T-helper 1 cell (primary cell): ENCODE measurements around the gene TEAD1.
A peak's percentile ranks its signal among the peaks of the same experiment; 100 is the strongest.

Experiments used
- DNase-seq, 5 donors: peaks; one replicate each; pipeline ENCODE4 v3.0.0-alpha.2; 2012 to 2020

The TEAD1 gene

DNA sequence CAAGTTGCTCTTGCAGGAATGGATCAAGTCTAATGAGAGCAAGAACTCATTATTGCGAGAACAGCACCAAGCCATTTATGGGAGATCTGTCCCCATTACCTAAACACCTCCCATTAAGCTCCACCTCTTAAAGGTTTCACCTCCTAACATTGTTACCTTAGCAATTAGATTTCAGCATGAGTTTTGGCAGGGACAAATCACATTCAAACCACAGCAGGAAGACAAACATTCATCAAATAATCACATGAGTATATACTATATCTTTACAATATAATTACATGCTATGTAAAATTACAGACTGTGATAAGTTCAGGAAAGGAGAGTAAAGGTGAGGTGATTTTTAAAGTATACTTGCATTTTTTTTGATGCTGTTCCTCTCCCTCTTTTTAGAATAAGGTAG, 6.6 kb upstream of the TEAD1 start:
- DNase-seq: no peak

DNA sequence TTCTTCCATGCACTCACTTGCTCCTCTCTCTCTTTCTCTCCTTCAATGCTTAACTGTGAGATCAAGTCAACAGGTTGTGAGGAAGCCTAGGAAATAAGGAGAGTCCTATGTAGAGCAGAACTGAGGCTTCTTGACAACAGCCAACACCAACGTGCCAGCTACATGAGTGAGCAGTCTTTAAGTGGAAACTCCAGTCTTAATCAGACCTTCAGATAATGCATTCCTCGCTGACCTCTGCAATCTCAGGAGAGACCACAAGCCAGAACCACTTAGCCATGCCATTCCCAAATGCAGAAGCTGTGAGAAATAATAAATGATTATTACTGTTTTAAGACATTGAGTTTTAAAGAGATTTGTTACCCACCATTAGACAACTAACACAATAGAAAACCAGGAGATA, 6.1 kb upstream of the TEAD1 start:
- DNase-seq: no peak

DNA sequence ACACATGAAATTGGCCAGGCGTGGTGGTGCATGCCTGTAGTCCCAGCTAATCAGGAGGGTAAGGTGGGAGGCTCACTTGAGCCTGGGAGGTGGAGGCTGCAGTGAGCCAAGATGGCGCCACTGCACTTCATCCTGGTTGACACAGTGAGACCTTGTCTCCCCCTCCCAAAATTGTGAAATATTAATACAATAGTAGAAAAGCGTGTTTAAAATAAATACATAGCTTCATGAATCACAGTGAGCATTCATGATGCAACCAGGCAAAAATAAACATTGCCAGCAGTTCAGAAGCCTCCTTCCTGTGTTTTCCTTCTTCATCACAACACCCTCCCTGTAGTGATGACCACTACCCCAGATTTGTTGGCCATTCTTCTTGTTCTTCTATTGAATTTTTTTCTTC, 4.3 kb upstream of the TEAD1 start:
- no peak for DNase-seq

DNA sequence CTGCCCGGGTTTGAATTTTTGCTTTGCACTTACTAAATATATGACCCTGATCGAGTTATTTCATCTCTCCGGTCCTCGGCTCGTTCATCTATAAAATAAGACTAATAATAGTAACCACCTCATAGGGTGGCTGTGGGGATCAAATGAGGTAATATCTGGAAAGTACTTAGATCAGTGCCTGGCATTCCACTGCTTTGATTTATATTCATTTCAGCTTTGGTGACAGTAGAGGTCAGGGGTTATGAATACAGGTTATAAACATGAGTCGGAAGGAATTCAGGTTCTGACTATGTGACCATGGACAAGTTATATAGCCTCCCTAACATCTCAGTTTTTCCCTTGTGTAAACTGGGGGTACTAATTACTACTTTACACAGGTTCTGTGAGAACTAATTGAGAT, 2.9 kb upstream of the TEAD1 start:
- DNase-seq: no peak

DNA sequence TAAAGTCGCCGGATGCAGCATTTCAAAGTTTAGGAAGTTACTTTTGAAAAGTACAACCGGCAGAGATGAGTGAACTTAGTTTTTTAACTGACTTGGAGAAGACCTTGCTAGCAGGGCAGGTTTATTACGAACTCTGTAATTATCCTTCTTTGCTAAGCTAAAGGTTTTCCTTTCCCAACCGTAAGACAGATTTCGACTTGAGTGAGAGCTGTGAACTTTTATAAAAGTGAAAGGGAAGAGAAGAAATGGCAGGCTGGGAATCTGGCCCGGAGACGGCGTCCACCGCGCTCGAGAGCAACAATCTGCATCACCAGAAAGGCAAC, 659 bp upstream of the TEAD1 start:
- DNase-seq: no peak

DNA sequence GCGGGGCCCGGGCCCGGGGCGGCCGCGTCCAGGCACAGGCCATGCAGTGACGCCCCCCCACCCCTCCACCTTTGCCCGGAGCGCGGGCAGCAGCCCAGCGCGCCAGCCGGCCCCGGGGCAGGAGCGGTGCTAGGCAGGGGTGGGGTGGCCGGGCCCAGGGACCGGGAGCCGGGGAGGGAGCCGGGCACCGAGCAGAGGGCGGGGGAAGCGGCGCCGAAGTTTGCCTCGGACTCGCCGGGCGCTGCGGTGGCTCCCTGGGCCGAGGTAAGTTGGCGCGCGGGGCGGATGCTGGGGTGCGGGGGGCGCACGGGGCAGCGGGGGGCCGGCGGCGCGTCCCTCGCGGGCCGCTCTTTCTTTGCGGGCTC, 332 bp downstream of the TEAD1 start:
- DNase-seq: no peak

DNA sequence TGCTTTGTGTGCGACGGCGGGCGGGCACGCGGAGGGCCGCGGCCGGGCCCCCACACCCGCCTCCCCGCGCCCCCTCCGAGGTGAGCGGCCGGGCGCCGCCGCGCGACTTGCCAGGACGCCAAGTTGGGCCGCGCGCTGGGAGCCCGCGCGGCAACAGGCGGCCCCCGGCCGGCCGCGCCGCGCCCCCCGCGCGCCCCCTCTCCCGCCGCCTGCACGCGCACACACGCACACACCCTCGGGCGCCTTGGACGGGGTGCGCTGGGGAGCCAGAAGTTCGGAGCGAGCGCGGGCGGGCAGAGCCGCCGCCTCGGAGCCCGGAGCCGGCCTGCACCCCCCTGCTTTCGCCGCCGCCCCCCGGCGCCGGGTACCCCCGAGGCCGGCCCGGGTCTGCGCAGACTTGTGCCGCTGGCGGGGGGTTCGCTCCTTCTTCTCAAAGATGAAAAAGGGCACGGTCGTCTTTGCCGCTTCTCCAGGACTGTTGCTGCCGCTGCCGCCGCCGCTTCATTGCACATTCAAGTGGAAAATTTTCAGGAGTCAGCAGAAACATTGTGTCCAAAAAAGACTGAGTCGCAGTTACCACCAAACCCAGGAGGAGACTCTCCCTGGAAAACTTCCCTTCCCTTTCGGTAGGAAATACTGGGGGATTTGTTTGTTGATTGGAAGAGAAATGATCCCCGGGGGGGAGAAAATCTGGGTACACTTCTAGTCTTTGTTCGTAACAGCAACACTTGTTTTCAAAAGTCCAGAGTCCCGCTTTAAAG, 895 bp downstream of the TEAD1 start:
- DNase-seq: peak in 1 of 5 donors; percentile 3

DNA sequence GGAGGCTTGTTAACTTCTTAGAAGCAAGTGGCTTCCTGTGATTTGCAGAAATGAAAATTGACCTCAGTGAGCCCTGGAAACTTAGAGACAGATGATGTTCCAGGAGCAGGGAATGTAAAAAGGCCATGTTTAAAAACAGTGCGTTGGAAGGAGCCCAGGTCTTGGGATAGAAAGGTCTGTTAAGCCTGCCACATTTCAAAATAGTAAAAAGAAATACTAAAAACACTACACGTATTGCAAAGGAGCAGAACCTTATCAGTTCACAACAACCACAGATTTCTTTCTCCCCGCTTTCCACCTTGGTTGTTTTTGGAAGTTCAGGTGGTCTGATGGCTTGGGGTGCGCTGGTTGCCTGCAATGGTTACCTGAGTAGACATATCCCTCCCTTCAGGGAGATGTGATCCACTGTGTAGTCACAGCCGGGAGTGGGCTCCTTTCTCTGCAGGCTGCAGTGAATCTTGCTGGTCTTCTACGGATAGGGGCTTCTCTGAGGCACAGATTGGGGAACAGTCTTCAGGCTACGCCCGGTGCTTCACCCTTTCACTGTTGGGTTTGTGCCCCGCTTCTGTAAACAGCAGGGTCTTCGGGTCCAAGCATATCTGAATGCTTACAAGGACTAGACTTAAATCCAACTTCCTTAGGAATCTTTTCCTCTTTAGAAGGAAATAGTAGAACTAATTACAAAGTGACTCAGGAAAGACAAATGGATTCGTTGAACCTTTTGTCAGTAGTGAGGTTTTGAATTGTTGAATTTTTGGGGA, 1.9 kb downstream of the TEAD1 start:
- no peak for DNase-seq

DNA sequence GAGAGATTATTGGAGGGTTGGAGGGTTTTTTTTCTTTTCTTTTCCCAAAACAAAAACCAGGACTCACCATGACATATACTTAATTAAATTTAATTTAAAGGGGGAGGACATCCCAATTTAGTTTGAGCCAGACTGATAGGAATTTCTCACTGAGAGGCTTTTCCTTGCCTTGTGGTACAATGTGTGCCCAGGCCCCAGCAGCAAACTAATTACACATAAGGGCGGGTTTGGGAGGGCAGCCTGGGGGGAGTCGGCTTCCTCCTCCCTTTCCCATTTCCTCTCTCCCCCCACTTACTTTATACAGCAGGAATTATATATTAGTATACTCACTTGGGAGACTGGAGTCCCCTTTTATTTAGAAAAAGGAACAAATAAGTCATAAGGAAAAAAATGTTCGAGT, 2.9 kb downstream of the TEAD1 start:
- DNase-seq: no peak

DNA sequence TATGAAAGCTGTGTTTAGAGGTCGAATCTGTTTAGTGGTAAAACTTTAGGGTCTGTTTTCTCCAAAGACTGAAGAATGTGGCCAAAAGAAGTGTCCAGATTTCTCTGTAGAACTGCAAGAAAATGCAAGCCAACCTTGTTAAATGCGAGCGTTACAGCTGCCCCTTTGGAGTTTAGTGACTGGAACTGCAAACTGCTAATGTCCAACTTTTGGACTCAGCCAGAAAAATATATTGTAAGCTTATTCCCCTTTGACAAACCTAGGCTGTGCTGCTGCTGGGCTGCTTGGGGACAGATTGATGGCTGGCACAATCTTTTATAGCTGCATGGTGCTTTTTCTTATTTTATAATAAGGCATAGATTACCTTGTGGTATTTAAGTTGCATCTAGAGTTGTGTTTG, 3.9 kb downstream of the TEAD1 start:
- no peak for DNase-seq

DNA sequence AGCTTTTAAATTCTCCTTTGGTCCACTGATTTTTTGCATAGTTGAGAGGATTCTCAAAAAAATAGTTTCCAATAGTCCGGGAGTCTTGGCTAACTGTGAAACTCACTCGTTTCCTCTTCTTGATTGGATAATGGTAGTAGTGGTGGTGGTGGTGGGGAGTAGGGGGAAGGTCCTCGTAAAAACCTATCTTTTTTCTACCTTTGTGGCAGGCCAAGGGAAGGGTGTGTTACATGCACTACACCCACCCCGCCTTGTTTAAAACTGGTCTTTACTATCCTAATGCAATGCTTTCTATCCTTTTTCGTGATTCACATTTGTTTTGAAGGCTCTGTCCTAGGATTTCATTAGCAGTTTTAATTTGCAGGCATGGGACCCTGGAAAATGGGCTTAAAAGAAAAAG, 4.8 kb downstream of the TEAD1 start:
- DNase-seq: no peak

DNA sequence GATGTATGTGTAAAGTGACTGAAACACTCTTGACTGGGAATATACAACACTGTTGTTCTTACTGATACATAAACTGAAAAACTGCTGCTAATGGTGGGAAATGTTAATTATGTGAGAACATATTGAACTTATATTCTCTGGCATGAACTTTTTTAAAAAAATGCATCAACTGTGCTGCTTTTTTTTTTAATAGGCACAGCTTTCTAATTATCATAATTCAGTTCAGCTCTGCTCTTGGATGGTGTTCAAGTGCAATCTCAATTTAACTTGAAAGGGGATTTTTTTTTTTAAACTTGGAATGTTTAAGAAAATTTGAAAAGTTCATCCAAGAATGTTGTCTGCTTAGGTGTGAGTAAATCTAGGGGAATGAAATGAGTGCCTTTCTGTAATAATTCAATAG, 5.2 kb downstream of the TEAD1 start:
- DNase-seq: no peak

DNA sequence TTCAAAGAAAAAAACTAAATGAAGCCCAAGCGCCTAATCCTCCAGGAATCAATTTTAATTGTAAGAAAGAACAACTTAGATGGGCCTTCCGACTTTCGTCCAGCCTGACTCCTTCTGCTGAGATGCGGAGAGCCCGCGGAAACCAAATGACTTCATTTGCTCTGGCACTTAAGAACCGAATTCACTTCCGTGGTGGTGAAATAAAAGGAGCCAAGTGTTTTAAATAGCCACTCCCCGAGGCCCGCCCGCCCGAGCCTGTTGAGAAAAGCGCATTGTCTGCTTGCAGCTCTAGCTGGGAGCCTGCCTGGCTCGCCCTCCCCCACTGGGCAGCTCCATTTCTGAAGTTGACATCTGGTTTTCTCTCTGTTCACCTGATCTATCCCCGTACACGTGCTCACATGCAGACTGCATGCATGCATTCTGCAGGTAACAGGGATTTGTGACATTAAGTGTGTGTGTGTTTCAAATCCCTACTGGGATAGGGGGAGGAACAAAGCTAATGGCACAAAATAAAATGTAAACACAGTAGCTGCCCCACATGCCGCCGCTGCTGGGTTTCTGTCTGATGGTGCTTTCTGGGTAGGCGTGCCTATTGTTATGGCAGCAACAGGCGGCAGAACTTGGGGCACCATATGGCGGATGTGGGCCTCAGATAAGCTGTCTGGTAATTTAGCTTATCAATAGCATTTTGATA, 6.2 kb downstream of the TEAD1 start:
- DNase-seq: peak in 1 of 5 donors; percentile 28

DNA sequence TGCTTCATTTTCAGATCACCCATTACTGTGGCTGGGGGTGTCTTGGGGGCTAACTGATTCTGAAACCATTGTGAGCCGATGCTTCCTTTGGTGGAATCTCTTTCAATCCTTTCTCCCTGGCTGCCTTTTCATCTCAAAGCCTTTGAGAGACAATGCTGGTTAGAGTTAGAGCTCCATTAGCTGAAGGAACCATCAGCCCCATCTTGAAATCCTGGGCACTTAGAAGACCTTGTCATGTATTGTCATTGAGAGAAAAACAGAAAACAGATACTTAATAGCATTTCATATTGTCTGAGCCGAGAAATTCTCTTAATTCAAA, 6.7 kb downstream of the TEAD1 start:
- no peak for DNase-seq

DNA sequence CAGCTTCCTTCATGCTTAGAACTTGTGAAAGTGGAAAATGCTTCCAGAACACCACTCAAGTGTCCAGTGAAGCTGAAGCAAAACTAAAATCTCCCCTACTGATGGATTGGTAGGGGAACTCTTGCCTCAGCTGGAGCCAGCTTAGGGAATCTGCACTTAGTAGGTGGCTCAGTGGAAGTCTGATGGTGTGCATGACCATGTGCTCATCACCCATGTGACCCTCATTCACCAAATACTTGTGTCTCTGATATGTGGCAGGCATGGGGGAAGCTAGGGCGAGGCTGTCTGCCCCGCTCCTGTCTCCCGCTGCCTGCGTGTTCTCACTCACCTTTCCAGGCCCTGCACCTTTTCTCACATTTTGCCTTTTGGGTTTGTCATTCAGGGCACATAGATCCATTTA, 7.2 kb downstream of the TEAD1 start:
- DNase-seq: no peak

DNA sequence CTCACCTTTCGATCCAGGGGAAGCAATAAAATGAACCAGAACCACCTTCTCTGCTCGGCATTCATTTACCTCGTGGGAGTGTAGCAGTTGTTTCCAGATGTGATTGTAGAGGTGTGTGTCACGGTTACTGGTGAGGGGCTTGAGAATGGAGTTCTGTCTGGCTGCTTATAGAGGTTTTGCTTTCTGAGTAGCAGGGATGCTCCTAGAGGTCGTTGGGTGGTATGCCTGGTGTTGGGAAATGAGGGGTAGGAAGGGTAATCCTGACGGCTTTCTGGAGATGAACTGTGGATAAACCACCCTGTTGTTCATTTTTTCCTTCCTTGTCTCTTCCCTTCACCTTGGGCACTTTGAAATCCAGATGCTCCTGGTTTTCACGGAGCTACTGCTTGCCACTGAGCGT, 8.1 kb downstream of the TEAD1 start:
- DNase-seq: no peak

DNA sequence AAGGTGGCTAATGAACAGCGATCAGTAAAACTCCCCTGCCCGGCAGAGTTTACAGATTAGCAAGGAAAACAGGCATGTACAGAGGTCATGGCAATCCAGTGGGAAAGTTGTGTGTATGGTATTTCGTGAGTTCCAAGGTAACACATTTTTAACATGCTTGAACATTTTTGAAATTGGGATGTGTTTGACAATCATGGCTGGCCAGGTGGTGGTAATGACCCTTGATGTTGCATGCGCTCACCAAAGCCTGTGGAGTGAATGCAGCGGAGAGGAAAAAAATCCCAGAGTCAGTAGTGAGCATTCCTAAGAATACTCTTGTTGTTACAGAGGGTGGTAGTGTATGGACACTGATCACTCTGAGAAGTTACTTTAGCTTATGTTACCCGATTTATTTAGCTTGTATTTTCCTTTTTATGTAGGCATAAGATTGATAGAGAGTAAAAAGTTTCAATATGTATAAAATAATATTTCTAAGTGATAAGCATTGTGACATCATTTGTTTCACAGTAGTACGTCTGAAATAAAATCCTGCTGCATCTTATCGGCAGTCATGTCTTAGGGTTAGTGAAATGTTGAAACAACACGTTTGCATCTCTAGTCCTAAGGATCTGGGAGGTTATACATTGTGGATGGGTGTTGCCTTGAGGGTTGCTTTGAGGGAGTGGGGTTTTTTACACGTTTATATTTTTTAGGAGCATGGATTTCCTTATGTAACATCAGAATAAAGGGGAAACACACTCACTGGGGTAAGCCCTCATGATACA, 8.7 kb downstream of the TEAD1 start:
- no peak for DNase-seq

DNA sequence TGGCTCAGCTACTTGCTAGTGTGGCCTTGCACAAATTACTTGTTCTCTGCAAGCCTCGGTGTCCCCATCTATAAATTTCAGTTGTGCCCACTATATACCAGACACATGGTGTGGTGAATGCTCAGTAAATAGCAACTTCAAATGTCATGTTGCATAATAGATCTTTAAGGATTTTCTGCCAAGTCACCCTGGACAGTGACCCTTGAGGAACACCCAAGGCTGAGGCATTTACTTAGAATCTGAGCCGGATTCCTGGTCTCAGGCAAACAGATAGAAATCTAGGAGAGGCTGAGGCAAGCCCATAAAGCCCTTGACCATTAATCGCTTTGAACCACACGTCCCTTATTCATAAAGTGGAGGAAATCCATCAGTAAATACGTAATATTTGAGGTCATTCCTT, 9.7 kb downstream of the TEAD1 start:
- DNase-seq: no peak

DNA sequence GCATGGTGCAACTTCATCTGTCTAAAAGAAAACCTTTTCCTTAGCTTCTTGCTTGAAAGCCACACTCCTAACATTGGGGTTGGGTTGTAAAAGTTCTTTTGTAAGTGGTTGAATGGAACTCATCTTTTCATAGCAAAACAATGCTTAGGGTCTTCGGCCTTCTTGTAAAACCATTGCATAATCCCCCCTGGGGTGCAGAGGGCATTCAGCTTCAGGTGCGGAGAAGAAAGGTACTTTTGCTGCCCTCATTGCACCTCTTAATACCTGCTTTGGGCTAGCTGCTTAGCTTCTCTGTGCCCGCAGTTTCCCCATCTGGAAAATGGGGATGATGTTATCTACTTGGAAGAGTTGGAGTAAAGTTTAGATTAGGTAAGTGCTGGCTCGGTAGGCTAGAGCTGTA, 10.1 kb downstream of the TEAD1 start:
- no peak for DNase-seq

DNA sequence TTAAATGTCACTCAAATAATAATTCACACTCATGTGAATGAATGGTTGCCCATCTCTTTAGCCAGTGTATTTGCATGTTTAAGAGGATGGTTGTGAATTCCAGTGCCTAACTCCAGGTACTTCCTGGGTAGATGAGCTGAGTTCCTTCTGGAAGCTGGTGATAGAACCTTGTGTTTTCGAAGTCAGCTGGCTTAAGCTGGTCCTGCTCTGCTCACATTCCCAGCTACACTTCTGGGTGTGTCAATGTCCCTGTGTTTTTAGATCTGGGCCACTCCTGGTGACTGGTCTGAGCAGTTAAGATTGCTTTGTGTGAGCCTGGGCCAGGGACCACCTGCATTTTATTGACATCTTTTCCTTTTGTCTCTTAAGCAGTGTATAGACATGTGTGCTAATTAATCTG, 10.6 kb downstream of the TEAD1 start:
- no peak for DNase-seq

DNA sequence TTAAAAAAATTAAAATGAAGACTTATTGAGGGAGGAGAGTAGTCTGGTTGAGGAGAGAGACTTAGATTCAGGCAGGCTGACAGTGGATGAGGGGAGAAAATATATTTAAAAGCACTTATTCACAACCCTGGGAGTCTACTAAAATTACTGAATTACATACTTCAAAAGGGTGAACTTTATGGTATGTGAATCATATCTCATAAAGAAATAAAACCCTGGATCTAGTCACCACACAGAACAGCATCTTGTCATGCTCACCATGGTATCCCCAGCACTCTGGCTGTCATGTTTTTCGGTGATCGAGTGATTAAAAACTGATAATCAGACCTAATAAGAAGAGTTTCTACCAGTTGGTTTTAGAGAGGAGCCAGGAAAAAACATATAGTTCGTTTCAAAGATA, 11.0 kb downstream of the TEAD1 start:
- no peak for DNase-seq

DNA sequence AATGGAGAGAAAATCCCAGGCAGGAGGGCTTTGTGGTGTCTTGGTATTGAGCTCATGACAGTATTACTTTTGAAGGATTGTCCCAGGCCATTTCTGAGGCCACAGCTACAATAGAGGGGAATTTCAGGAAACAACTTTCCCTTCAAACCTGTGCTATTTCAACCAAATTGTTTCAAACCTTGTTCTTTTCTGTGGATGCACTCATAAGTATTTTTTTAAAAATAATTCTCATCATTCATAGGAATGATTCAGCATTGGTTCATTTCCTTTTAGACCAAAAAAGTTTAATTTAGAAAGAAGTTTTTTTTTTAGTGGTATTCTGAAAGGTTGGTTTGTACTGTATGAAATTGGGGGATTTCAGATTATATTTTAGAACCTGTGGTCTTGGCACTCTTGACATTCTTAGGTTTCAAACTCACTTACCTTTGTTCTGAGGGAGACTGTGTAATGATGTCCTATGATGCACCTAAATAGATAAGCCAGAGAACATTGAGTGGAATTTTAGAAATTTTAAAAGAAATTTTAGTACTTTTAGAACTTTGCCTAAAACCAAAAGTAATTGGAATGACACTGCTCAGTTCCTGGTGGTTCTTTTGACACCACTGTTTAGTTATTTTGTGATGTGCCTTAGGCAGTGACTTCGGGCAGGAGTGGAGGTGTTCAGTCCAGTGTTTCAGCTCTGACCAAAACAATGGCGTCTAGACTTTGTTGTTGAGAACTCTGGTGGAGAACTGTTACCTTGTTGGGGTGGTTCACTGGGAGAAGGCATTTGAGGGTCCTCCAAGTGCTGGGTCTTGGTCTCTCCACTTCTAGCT, 12.2 kb downstream of the TEAD1 start:
- no peak for DNase-seq

DNA sequence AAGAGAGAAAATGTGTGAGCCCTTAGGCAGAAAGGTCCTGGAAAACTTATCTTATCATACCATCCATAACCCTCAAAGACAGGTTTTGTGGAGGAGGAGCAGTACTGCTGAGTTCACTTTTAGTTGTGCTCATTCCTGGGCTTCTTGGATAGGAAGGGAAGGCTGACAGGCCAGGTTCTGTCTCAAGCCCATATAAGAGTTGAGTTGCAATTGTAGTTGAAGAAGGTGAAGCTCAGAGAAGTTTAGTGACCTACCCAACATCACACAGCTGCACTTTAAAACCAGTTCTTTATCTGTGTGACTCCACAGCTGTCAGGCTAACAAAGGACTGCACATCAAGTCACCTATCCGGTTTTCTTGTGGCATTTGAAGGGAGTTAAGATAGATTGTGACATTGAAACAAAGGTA, 13.0 kb downstream of the TEAD1 start:
- no peak for DNase-seq
